Bone marrow (tissue), 2 donors: ENCODE data around the gene GMPR2.

Experiments used
- DNase-seq, 2 donors: peaks; one replicate each; lab custom pipeline; 2025; lab: John Stamatoyannopoulos, UW

The GMPR2 gene

DNA sequence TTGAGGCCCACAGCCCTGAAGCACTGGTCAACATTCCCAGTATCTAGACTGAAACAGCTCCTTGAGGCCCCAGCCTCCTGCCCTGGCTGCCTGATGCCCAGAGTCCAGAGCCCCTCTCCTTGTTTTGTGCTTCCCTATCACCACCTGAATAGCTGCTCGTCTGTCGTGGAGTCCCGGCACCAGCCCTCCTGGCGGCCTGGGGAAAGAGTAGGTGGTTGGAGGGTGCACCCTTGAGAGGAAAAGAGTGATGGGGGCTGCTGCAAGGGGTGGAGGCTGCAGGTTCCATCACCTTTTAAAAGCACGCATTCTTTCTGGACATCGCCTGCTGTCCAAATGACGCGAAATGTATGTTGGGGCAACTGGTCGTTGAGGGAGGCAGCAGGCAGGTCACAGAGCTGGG, 35.5 kb downstream of the GMPR2 start:
- DNase-seq = no peak

DNA sequence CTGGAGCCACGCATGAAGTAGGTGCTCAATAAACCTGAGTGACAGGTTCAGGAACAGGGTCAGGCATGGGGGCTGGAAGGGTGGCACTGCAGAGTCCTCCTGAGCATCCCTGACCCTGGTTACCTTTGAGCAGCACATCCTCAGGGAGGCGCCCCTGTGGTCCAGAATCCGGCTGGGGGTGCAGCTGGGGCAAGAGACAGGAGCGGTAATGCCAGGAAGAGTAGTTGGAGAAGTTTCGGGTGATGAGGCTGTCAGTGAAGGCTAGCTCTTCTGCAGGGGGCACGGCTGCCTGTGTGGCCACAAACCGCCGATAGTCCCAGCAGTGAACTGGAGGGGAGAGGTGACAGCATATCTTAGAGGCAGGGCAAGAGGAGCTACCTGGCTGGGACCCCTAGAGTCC, 36.6 kb downstream of the GMPR2 start:
- no peak for DNase-seq

DNA sequence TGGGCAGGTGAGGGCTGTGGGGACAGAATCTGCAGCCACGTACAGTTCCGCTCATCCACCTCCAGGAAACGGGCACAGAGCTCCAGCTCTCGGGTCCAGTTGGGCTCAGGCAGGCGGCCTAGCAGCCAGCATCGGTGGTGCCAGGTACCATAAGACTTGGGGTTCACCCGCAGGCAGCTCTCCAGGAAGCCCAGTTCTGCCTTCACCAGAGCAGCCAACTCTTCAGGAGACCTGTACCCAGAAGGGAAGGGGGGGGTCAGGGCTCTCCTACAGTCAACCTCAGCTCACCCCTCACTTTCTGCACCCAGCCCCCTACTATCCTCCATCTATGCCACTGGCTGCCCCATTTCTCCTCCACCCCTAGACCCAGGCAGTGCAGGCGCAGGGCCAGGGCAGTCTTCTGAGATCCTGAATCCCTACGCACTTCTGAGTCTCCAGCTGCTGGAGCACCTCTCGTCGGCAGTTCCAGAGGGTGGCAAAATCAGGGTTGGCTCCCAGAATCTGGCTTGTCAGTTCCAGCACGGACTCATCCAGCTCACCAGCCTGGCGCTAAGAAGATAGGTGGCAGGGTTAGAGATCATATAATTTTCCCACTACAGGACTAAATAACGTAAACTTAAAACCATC, 37.3 kb downstream of the GMPR2 start:
- no peak for DNase-seq

DNA sequence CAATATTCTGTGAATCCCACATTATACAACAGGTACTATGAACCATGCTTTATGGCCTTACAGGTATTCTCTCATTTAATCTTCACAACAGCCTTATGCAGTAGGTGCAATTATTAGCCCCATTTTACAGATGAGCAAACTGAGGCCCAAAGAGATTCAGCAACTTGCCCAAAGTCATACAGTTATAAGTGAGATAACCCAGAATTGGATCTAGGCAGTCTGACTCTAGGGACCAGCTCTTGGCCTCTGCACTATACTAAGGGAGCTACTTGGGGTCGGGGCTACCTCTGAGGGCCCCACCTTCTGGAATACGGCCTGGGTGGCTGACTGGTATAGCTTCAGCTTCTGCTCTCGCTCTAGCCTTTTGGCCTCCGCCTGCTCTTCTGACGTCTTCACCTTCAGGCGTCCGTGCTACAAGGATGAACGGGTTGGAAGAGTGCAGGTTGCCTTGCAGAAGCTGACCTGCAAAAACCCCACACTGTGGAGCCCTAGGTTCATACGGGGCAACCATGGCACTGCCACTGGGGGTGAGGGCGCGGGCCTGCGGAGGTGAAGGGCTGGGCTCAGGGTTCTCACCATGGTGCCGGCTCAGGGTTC, 37.9 kb downstream of the GMPR2 start:
- DNase-seq = no peak

DNA sequence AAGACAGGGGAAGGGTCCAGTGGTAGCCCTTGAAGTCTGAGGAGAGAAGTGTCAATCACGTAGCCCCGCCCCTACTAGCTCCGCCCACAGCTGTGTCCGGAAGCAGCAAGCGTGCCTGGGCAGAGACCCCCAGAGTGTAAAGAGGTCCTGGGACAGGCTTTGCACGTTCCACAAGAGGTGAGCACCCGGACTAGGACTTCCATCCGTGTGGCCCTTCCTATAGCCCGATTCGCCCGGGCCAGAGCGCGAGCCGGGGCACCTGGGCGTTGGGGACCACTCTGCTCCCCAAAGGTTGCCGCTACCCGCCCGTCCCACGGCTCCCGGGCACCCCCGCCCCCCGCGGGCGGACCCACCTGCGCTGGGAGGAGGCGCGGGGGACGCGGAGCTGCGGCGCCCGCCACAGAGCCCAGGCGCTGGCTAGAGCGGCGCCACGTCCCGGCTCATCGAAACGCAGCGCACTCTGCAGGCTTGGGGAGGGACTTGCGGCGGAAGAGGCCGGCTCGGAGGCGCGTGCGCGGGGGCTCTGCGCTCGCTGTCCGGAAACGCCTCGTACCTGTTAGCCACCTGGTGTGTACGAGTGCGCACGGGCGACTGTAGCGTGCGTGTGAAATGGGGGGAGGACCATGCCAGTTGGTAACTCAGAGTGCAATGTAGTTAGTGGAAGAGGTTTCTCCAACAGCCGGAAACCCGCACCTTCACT, 38.6 kb downstream of the GMPR2 start, which contains the start of gene RABGGTA:
Gene RABGGTA (minus strand): TSS at position 464 of the 700 bp plus-strand sequence. CDS start 482 bp downstream, outside the sequence.
- peak; percentile 57 to 80 for DNase-seq

DNA sequence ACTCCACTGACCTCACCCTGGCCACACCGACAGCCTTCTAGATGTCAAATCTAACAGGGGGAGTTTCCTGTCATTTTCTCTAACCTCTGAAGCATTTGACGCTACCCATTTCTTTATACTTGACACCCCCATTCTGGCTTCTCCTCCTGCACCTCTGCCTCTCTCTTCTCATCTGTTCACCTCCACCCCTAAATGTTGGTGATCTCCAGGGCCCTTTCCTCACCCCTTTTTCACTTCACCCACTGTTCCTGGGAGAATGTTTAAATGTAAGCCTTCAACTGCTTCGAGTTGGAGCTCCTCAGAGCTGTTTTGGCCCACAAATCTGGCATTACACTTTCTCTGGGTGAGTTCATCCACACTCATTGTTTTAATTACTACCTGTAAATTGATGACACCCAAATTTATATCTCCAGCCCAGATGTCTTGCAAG, 39.1 kb downstream of the GMPR2 start:
- no peak for DNase-seq

DNA sequence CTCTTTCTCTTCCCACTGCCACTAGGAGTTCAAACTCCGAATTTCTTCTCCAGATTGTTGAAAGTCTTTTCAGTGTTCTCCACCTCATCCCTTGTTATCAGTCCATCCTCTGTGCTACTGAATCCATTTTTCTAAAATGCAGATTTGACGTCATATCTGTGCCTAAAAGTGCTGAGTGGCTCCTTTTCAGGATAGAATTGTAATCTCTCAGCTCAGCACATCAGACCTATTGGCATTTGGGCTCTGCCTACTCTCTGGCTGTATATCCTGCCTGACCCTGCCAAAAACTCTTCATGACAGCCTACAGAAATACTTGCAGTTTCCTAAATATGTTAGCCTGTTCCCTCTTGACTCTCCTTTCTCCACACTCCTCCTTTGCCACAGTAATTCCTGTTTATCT, 39.7 kb downstream of the GMPR2 start:
- DNase-seq = no peak

DNA sequence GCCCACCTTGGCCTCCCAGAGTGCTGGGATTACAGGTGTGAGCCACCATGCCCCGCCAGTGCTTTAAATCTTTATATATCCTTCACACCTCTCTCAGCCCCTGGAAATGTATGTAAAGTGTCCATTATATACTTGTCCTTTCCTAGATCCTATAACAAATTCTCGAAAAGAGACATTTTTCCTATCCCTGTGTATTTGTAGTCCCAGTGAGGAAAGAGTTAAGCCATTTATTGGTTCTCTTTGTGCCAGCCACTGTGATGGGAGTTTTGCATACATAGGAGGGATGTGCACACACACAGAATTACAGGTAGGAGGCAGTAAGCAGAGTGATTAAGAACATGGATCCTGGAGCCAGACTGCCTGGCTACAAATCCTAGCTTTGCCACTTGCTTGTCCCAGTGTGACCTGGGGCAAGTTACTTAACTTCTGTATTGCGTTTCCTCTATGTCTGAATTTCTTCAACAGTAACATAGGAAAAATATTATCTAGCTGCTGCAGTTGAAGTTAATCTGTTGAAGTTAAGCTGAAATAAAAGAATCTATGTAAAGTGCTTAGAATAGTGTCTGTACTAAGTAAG, 40.8 kb downstream of the GMPR2 start:
- no peak for DNase-seq

DNA sequence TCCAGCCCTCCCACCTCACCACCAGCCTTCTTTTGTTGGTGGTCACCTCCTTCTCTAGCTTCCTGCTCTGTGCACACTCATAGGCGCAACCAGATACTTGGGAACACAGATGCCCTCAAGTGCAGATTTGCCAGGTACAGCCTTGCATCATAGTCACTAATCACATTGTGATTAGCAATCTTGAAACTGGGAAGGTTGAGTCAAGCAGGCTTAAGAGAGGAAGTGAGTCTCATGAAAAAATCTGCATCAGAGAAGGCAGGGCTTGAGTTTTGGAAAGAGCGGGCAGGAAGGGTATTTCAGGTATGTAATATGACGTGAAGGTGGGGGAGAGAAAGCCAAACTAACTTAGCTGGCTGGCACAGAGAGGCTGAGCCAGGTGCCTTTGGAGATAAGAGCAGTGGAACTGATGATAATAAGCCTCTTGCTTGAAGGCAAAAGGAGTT, 41.4 kb downstream of the GMPR2 start:
- DNase-seq = peak in 1 of 2 donors; percentile 7

DNA sequence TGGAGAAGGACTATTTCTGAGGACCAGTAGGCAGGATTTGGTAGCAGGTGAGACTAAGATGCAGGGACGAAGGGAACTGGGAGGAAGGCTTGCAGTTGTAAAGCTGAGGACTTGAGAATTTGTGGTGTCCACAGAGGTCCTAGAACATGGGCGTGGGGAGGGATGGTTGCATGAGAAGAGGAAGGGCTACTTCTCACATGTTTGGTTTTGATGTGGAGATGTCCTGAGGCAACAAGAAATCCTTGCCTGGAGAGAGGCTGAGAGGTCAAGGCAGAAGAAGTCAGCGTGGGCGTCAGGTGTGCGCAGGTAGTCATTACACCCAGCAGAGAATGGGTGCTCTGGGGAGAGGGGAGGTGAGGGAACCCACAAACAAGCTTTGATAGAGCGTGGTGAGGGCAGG, 44.3 kb downstream of the GMPR2 start:
- no peak for DNase-seq

DNA sequence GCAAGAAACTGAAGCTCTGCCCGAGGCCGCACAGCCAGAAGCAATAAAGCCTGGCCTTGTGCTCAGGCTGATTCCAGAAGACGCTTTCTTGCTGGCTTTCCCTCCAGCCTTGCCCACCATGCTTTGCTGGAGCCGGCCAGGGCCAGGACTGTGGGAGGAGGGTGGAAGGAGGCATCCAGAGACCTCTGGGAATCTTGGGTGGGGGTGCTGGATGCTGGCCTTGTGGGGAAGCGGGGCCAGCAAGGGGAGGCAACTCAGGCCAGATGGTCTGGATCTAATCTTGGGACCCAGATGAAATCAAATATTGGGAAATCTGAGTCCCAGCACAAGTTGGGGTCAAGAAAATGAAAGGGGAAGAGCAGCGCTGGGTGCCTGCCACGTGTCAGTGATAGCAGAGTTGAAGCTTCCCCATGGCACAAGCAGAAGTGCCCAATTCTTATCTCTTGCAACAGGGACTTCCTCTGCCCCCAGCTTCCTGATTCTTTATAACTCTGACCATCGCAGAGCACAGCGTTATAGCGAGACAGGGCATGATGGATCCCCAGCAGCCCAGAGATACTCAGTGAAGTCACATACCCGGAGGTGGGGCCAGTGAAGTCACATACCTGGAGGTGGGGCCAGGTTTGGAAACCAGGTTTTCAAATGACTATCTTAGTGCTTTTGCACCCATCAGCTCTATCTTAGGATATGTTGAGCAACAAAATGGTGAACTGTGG, 45.0 kb downstream of the GMPR2 start:
- DNase-seq = peak; percentile 17 to 90

DNA sequence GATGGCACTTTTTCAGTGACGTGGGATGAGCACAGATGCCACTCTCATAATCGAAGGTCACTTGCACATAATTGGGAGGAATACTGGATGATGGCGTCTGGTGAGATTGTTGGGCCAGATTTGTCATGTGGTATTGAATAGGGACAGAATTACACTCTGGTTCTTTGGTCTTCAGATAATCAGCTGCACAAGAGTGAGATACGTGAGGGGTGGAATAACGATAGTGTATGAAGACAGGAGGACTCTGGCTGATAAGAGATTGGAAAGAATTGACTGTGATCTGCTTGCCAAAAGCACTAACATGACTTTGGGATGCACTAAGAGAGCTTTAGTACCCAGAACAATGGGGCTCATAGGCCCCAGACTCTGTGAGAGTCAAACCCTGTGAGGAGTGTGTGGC, 45.7 kb downstream of the GMPR2 start:
- DNase-seq = no peak

DNA sequence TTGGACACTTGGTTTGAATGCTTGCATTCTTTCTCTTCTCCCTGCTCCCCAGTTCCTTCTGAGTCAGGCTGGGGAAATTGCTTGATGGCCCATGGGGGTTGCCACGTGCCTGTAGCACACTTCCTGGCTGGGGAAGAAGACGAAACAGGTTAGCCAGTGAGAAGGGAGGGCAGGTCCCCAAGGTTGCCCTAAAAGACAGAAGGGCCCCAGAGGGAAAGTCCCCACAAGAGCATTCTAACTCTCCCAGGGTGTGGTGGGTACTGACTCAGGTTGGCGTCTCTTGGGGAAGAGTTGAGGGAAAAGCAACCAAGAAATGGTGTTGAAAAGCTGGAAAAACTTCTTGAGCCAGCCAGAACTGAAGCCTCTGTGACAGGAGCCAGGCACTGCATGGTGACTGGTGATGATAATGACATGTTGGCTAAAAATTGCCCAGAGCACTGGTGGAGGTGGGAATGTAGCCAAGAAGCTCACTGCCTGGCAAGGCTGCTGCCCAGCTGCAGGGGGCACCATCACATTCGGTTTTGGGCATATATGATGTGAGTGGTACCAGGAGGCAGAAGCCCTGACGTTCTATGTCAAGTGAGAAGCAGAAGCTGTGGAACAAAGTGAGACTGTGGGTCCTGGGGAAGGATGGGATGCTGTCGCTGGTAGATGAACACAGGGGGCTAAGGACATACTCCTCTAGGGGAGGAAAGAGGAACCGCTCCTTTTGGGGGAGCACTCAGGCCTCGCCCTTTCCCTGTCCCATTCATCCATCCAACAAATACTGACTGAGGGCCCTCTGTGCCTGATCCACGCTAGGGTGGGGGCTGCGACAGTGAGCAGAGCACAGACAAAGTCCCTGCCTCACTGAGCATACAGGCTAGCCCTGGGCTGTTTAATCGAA, 46.8 kb downstream of the GMPR2 start:
- DNase-seq = peak in 1 of 2 donors; percentile 19

DNA sequence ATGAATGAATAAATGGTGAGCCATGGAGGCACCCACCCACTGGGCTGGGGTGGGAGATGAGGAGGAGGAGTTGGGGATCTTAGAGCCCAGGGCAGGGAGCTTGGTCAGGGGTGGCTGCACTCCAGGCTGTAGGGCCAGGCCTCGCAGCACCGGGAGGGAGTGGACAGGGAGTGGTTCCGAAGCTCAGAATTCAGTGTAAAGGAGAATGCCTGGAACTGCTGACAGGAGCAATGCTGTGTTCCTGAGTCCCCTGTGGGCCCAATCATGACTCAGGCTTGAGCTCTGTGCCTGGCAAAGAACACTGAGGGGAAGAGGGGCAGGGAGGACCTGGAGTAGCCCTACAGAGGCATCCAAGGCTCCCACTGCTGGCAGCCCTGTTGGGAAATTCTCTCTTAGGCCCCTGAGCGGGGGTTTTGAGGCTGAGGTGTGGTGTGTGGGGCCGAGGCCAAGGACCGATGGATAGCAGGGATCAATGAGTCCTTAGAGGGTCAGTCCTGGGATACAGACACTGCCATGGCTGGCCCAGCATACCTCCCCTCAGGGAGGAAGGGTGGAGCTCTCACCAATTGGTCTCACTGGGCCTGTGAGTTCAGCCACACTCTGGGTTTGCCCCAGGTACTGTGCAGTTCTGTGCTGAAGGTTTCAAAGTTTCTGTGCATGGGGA, 48.2 kb downstream of the GMPR2 start:
- no peak for DNase-seq

DNA sequence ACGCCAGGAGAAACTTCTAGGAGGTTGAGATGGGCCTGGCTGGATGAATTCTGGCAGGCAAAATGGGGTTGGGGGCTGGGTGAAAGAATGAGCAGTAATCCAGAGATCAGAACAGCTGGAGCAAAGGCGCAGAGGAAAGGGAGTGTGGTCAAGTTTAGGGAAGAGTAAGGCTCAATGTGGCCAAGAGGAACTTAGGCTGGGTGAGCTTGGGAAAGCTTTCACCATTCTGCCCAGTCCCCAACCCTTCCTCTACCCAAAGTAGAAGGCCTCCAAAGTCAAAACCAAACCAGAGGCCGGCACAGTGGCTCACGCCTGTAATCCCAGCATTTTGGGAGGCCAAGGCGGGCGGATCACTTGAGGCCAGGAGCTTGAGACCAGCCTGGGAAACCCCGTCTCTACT, 48.9 kb downstream of the GMPR2 start:
- DNase-seq = no peak

DNA sequence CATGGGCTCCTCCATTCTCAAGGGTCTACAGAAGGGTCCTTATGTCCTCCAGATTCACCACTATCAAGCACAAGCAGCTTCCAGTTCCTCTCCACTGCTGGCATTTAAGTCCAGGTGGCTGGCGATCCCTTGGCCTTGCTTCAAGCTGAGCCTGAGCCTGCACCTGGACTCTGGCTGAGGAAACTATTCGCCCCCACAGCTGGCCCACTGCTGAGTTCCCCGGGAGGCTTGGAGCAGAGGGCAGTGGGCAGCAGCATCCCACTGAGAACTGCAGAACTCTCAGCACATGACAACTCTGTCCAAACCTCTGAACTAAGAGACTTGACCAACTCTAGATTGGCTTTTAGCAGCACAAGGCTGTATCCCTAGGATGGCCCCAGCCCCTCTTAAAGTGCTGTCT, 50.0 kb downstream of the GMPR2 start:
- DNase-seq = no peak

DNA sequence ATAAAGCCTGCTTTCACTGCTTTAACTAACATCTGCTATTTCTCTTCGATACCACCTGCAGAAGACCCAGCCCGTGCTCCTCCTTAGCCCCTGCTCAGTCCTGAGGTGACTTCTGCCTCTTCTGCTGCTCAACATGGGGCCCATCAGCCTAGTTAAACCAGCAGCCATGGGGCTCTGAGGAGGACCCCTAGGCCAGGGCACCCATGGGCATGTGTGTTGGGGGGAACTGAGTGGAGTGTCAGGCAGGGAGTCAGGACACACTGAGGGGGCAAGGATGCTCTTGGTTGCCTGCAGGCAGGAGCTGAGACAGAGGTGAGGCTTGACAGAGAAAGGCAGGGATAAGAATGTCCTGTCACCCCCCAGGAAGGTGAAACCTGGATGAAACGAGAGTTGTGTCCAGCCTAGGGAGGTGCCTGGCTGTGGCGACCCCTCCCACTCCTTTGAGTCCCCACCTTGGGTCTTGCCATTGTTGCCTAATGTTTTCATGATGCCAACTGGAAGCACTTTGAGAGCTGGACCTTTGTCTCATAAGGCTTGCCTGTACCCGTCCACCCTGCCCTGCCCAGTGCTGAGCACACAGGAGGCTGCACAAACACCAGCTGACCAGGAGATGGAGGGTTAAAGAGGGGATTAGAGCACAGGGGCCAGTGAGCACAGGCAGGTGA, 51.2 kb downstream of the GMPR2 start:
- no peak for DNase-seq

DNA sequence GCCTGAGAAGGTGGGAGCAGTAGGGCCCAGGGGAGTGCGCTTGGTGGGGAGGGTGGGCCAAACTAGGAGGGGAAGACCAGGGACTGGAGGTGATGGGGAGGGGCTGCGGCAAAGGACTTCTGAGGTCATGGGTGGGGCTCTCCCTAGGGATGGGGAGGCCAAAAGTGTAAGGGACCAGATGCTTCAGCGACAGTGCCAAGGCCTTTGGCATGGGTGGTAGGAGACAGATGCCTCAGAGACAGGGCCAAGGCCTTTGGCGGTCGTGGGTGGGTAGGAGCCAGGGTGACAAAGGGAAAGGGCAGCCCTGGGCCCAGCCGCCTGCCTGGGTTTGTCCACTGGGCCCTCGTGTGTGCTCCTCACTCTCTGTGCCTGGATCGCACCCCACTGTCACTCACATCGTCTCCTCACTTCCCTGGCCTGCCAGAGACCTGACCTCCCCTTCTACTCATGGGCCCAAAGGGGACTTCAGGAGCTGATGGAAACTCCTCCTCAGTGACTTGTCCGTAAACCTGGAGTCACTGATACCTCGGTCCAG, 51.8 kb downstream of the GMPR2 start:
- no peak for DNase-seq

DNA sequence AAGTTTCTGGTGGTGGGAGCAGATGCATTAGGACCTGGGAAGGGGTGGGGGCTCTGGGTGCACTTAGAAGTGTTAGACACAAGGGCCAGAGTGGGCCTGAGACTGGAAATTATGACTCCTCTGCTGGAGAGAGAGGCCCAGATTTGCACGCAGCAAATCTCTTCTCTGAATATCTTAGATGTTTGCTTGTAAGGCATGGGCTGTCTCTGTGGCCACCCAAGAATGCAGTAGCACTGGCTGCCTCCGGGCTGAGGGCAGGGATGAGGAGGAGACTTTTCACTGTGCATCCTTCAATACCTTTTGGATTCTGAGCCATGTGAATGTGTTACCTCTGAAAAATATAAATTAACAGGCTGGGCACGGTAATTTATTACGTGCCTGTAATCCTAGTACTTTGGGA, 52.6 kb downstream of the GMPR2 start:
- DNase-seq = no peak

DNA sequence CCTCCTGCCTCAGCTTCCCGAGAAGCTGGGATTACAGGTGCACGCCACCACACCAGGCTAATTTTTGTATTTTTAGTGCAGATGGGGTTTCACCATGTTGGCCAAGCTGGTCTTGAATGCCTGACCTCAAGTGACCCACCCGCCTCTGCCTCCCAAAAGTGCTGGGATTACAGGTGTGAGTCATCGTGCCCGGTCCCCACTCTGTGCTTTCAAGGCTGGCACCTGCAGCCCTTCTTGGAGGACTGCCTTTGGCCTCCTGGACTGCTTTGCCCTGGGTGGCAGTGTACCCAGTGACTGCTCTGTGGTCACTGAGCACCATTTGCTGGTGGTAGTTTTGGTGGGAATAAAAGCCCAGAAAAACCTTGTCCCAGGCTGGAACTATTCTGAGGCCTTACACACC, 54.3 kb downstream of the GMPR2 start:
- no peak for DNase-seq
